NCI-H2107 treated with DMSO at 0.1 percent for 48 hours (cell line): Measurements from ENCODE around the gene ANKRD13A.
"Not testable (repeated sequence)": the region's sequence is repeated elsewhere in the genome, so short reads cannot be mapped to it uniquely, and the experiment has no call there.

Experiments
- DNase-seq: peaks from one replicate; lab custom pipeline; 2025; ENCODE audit not compliant: unreplicated experiment; lab: John Stamatoyannopoulos, UW

The ANKRD13A gene

GRCh38 chr12:110006115-110006514, 6.9 kb downstream of the ANKRD13A start:
- DNase-seq, result no peak

GRCh38 chr12:110007881-110008280, 8.7 kb downstream of the ANKRD13A start:
- DNase-seq, result no peak

GRCh38 chr12:110008681-110009398, 9.6 kb downstream of the ANKRD13A start:
- DNase-seq, result not testable (repeated sequence)

GRCh38 chr12:110010853-110011723, 11.9 kb downstream of the ANKRD13A start:
- peak; percentile 61 for DNase-seq

DNA sequence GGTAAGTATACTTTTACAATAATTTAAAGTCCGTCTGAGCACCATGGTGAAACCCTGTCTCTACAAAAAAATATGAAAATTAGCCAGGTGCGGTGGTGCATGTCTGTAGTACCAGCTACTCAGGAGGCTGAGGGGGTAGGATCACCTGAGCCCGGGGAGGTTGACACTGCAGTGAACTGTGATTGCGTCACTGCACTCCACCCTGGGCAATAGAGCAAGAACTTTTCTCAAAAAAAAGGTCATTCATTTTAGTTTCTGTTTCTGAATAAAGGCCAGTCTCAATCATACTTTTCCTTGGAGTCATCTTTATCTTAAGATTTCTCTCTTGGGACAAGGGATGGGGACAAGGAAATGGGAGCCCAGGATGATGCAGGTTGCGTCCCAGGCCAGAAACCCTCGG, 12.9 kb downstream of the ANKRD13A start:
- DNase-seq, result peak; percentile 8

- no peak for DNase-seq
Observed at GRCh38 chr12:110012659-110013058, 13.4 kb downstream of the ANKRD13A start.

DNA sequence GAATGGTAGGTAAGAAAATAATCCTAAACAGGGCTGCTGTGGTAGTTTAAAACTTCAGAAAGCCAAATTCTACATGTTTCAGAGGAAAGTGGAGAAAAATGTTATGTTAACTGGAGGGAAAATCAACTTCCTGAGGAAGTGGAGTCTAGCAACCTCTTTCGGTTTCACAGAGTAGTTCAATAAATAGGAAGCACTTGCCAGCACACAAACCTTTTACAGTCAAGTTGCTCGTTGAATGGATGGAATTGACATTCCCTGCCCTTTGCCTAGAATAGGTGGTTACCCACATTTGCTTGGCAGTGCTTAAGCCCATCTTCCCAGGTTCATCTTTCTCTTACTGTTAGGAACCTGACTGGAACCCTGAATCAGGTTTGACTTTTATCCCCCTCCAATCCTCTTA, 15.9 kb downstream of the ANKRD13A start:
- DNase-seq, result no peak

DNA sequence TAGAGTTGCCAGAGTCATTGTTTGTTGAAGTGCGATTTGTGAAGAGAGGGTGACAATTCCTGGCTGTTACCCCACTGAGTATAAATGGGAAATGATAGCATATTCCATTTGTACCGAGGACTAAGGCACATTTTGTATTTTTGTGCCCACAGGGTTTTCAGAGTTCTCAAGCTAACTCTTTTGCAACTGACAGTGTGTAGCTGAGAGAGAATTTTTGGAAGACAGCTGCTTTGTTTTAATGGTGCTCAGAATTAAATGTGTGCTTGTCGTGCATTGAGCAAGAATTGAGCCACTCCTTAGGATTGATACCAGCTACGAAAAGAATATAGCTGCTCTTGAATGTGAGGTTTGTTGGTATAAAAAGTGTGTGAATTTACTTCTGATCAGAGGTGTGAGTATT, 21.7 kb downstream of the ANKRD13A start:
- no peak for DNase-seq

DNA sequence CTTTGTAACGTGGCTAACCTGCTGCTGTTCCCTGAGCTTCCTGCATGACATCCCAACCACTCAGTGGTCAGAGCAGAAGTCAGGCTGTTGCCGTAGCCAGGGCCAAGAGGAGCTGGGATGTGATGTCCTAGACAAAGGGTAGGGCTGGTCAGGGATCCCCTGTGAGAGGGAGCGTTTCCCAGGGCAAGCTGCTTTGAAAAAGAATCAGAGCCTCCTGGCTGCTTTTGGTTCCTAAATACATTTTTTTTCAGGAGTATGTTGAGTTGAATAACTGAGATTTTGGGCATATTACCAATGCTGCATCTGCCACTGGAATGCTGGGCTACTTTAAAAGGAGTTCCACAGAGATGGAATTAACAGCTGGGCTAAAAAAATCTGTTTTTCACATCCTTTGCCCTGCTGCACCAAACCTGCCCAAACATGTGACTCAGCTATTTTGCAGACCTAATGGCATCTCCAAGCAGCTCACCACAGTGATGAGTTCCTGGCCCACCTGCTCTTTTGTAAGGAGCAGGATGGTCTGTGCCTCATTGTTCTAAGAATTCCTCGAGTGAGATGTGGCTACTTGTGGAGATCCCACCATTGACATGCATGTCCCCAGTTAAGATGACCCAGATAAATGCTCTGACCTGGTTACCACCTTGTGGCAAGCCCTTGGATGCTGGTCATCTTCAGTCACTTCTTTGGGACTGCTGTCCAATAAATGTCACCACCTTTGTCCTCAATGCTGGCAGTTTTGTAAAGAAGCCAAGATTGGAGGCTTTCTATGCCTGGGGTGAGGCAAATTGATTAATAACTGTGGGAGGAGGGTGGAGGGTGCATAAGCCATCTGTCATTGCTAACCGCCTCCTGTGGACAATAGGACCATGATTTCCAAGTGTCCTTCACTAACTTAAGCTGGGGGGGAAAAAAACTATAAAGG, 24.1 kb downstream of the ANKRD13A start:
- no peak for DNase-seq

DNA sequence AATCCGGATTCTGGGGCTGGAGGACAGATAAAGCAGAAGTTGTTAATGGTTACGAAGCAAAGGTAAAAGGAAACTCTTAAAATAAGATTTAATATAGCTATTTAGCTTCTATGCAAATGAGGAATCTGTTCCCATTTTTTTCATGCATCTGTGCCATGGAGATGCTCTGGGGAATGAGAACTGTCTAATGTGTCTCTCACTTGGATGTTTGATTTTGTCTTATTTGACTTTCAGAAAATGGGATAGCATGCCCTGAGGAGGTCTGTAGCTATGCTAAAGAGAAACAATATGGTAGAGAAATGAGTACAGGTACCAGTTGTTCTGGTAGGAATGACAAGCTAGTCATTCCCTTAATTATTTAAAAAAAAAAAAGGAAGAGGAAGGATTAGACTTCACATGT, 24.8 kb downstream of the ANKRD13A start:
- no peak for DNase-seq

DNA sequence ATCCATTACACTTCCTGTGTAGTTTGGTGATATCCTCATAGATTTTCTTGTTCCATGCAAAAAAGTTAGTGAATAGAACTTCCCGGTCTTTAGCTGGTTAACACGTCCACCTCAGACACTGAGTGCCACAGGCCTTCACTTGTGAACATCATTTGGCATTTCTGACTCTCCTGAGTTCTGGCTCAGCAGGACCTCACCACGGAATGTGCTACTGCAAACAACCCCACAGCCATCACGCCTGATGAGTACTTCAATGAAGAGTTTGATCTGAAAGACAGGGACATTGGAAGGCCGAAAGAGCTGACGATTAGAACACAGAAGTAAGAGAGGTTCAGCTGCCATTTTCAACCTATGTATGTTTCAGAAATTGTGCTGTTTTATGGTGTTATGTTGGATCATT, 29.1 kb downstream of the ANKRD13A start:
- DNase-seq, result no peak

DNA sequence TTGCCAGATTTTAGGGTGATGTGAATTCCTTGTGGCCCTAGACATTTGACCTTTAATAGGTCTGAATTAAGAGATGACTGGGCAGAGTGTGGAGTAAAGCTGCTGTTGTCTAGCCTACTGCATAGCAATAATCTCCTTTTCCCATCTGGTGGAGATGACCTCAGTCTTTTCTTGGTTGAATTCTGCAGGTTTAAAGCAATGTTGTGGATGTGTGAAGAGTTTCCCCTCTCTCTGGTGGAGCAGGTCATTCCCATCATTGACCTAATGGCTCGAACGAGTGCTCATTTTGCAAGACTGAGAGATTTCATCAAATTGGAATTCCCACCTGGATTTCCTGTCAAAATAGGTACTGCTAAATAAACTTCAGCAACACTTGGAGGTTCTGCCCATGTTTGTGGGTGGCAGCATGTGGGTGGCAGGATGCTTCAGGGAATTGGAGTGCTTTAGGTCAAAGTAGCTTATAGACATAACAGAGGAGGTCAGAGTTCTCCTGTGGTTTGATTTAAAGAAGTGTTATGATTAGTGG, 30.1 kb downstream of the ANKRD13A start:
- DNase-seq, result no peak

- DNase-seq, result no peak
Observed at GRCh38 chr12:110033888-110034287, 34.7 kb downstream of the ANKRD13A start.

DNA sequence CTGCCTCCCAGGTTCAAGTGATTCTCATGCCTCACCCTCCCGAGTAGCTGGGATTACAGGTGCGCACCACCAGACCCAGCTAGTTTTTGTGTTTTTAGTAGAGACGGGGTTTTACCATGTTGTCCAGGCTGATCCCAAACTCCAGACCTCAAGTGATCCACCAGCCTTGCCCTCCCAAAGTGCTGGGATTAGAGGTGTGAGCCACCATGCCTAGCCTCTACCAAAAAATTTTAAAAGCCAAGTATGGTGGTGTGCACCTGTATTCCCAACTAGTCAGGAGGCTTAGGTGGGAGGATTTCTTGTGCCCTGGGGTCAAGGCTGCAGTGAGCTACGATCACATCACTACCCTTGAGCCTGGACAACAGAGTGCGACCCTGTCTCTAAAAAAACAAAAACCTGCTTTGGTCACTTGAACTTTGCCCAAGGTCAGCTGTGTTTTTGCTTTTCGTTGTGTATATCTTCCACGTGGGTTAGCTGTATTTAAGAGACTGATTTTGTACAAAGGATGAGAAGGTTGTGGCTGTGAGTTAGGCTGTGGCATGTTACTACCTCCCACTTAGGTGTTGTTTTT, 36.4 kb downstream of the ANKRD13A start:
- no peak for DNase-seq

GRCh38 chr12:110037315-110037714, 38.1 kb downstream of the ANKRD13A start:
- DNase-seq, result no peak

DNA sequence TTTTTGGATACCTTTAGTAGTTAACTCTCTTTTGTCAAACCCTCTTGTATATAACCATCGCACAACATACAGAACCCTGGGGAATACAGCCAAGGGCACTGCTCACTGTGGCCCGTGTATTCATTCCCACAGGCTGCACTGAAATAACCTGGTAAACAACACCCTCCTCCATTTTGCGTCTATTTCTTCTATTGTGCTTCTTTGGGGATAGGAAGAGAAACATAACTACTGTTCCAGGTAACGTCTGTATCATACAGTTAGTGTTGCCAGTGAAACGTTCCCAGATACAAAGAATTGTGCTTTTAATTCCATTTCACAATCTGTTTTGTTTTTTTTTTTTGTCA, 39.5 kb downstream of the ANKRD13A start:
- peak; percentile 25 for DNase-seq

DNA sequence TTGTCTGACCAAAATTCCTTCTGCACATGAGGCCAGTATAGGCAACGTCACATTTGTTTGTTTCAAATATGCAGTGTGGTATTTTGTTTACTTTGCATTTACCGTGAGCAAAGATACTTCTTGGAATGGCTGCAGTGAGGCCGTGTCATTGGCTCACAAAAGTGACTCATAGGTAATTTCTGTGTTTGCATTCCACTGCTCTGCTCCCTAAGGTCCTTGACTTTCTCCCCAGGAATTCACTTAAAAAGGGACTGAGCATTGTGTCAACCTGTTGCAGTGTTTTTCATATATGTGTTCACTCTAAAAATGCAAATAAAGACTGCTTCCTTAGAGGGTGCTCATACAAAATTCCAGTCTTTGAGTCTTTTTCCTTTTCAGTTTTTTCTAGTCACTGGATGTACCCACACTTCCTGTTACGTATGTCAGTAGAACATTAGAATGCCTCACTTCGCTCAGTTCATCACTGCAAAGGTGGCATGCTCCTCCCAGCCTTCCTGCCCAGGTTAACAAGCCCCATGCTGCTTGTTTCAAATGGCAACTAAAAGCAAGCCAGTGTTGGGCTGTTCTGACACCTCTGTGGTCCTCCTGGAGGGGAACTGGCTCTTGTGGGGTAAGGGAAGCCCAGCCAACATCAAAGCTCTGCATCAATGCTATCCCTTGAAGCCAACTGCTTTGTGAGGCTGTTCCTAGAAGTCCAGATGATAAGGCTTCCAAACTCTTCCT, 40.0 kb downstream of the ANKRD13A start:
- DNase-seq, result peak; percentile 10

GRCh38 chr12:110042264-110042663, 43.0 kb downstream of the ANKRD13A start:
- DNase-seq, result peak; percentile 49

- DNase-seq, result no peak
Observed at GRCh38 chr12:110046451-110047187, 47.4 kb downstream of the ANKRD13A start.
